Measurements from ENCODE around the gene CPT1B.
A peak's percentile ranks its signal among the peaks of the same experiment; 100 is the strongest.
"Not testable (repeated sequence)": the region's sequence is repeated elsewhere in the genome, so short reads cannot be mapped to it uniquely, and the experiment has no call there.

The CPT1B gene

DNA sequence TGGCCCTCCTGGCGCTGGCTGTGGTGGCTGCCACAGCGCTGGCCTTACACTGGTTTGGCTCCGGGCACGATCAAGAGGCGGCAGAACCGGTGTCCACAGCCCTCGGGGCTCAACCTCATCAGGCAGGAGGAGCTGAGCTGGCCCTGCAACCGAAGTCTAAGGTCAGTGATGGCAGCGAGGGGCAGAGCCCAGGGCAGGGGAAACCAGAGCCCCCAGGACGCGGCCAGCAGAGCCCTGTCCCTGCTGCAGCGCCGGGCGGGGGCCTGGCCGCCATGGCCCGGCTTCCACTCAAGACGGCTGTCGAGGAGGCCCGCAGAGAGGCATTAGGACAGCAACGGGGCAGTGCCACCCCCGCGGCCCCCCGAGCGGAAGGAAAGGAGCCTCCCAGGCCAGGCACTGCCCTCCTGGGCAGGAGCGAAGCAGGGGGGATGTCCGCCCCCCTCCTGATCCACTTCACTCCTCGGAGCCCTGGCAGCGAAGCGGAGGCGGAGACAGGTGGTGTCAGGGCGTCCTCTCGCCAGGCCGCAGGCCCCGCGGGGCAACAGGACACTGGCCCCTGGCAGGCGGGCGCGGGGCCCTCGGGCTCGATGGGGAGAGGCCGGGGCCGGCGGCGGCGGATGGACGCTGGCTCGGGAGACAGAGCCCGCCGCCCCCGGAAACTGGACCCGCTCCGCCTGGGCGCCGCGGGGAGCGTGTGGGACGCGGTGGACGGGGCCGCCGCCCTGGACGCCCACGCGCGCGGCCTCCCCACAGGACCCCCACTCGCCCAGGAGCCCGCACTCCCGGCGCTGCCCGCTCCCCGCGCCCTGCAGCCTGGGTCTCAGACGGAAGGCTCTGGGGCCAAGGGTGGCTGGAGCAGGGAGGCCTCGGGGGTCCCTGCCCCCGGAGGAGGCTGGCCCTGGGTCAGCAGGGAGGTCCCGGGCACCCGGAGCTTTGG is 31.6 kb downstream of the CPT1B start:
- DNase-seq (ENCODE audit: low spot score): no peak

GRCh38 chr22:50545522-50546325 is 32.5 kb downstream of the CPT1B start, which contains the start of gene KLHDC7B:
Gene KLHDC7B, plus strand, starts transcription at chr22:50545899. Its CDS starts 345 bp downstream, at chr22:50546244.
- DNase-seq (ENCODE audit: low spot score): no peak

DNA sequence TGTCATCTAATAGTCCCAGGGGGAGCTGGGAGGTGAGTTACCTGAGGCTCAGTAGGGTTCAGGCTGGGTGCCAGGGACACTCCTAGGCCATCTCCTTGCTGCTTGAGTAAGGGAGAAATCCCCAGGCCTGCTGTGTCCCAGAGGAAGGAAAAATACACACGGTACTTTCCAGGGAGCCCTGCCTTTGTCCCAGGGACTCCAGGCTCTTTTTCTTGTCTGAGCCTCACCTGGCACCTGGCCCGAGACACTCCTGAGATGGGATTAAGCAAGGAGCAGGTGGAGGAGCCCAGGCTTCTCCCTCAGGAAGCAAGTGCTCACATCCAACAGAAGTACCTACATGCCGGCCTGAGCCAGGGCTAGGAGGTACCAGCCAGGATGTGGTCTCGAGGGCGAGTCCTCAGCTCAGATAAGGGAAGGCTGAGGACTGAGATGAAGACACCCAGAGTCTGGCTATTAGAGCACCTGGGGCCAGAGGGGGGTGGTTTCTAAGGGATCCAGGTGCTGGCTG is 33.4 kb downstream of the CPT1B start:
- DNase-seq (ENCODE audit: low spot score): no peak

- DNase-seq (ENCODE audit: low spot score): peak; percentile 68
Observed at GRCh38 chr22:50544078-50544745, 34.0 kb downstream of the CPT1B start.

DNA sequence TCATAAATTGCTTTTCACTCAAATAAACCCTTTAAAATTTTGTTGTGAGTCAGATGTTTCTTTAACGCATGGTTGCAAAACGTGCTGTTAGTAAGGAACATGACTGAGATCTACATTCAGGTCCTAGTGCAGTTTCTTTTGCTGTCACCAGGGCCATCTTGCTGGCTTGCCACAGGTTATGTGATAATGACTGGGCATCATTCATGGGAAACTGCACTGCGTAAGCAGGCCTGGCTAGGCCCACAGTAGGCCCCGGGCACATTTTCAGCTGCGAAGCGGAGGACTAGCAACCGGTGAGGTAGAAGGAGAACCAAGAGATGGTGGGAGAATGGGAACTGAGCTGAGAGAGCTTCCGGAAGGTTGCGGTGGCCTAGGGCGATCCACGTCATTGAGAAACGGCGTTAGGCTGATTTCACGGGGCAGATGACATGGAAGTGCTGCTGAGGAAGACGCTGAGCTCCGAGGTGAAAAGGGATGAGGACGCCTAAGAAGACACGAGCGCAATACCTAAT is 35.8 kb downstream of the CPT1B start:
- no peak for DNase-seq (ENCODE audit: low spot score)

GRCh38 chr22:50541667-50542026 is 36.6 kb downstream of the CPT1B start:
- not testable (repeated sequence) for DNase-seq (ENCODE audit: low spot score)

GRCh38 chr22:50540381-50540780 is 37.8 kb downstream of the CPT1B start:
- no peak for DNase-seq (ENCODE audit: low spot score)

- no peak for DNase-seq (ENCODE audit: low spot score)
Observed at GRCh38 chr22:50537765-50538164, 40.5 kb downstream of the CPT1B start.

GRCh38 chr22:50536226-50536625 is 42.0 kb downstream of the CPT1B start:
- DNase-seq (ENCODE audit: low spot score): no peak

GRCh38 chr22:50535113-50535512 is 43.1 kb downstream of the CPT1B start:
- no peak for DNase-seq (ENCODE audit: low spot score)

DNA sequence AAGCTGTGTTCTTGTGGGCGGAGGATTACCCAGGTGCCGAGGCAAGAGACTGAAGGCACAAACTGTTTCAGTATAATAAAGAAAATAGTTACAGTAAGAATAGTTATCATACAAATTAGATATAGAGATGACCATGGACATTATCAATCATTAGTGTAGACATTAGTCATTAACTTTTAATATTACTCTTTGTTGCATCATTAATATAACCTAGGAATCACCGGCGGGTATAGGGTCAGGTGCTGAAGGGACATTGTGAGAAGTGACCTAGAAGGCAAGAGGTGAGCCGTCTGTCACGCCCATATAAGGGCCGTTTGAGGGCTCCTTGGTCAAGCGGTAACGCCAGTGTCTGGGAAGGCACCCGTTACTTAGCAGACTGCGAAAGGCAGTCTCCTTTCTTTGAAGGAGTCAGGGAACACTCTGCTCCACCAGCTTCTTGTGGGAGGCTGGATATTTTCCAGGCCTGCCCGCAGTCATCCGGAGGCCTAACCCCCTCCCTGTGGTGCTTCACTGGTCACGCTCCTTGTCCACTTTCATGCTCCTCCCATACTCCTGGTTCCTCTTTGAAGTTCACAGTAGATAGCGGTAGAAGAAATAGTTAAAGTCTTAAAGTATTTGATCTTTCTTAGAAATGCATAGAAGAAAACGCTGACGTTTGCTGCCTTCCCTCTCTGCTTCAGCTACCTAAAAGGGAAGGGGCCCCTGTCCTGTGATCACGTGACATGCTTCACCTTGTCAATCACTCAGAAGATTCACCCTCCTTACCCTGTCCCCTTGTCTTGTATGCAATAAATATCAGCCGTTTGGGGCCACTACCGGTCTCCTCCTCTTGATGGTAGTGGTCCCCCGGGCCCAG is 44.1 kb downstream of the CPT1B start:
- DNase-seq (ENCODE audit: low spot score): not testable (repeated sequence)

- no peak for DNase-seq (ENCODE audit: low spot score)
Observed at GRCh38 chr22:50532824-50533796, 45.1 kb downstream of the CPT1B start.

- no peak for DNase-seq (ENCODE audit: low spot score)
Observed at GRCh38 chr22:50531962-50532674, 46.1 kb downstream of the CPT1B start.

- no peak for DNase-seq (ENCODE audit: low spot score)
Observed at GRCh38 chr22:50531546-50531961, 46.7 kb downstream of the CPT1B start.

DNA sequence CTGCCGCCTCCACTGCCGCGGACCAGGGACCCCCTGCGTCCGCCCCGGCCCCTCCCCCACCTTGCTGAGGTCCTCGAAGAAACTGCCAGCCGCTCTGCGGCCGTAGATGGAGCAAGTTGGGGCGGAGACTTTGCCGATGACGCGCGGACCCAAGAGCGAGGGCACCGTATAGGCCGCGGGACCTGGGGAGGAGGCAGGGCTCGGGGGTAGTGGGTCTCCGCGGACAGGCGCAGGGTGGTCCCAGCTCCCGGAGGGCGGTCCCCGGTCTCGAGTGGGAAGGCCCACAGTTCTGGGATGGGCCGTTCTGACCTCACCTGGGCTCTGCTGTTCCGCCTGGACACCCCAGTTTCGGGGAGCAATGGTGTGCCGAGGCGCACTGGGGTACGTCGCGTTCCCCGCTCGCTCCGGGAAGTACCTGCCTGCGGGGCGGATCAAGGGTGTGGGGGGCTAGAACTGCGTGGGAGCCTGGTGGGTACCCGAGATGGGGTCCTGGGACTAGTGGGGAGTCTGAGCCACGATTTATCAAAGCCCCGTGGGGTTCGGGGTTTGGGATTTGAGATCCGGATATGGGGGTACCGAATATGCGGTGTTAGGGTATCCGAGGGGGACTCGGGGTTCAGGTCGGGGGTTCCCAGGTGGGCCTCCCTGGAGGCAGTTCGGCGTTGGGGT is 47.2 kb downstream of the CPT1B start:
- no peak for DNase-seq (ENCODE audit: low spot score)

DNA sequence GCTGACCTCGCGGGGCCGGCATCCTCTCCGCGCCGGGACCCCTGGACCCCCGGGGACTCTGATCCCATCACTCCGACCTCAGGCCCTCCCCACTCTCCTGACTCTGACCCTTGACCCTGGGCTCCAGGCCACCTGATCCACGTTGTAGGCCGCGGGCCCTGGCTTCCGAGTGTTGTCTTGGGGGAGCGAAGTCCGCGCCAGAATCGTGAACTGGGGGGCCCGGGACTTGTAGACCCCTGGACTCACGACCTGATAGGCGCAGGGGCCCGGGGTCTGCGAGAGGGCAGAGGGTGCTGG is 47.7 kb downstream of the CPT1B start:
- DNase-seq (ENCODE audit: low spot score): no peak

GRCh38 chr22:50529897-50530579 is 48.2 kb downstream of the CPT1B start, which contains the start of gene TYMP:
Gene TYMP, minus strand, starts transcription at chr22:50530012. Its CDS starts 303 bp downstream, at chr22:50529709.
- DNase-seq (ENCODE audit: low spot score): no peak

Measured in SK-N-DZ (cell line).